Liver (tissue), 9 donors: Measurements from ENCODE around the gene SH3RF3. TPM values are rescaled to one million over a fixed set of nuclear protein-coding genes. Genes with fewer than 3 reads are reported as not detected.

Experiments used
- DNase-seq: peaks from one replicate; pipeline ENCODE4 v3.0.0-alpha.2; 2017; ENCODE audit warnings: low spot score
- H3K27ac ChIP-seq, 2 donors: one replicate each; pipeline ENCODE4 v1.7.0; 2013; ENCODE audit warnings: inconsistent platforms in 2 of 2, low read length in 2 of 2, control low read depth in 1 of 2, low read depth in 1 of 2, mild to moderate bottlenecking in 1 of 2
- H3K27me3 ChIP-seq, 4 donors: one replicate each; pipeline versions ENCODE4 v1.6.1 to v1.7.0; 2013; ENCODE audit warnings: low read length in 3 of 4, inconsistent platforms in 1 of 4, mild to moderate bottlenecking in 1 of 4, moderate library complexity in 1 of 4; ENCODE audit not compliant: control insufficient read depth in 4 of 4, insufficient read depth in 4 of 4
- H3K36me3 ChIP-seq, 4 donors: one replicate each; pipeline versions ENCODE4 v1.6.1 to v1.7.0; 2013; ENCODE audit warnings: low read length in 3 of 4, mild to moderate bottlenecking in 3 of 4, low read depth in 1 of 4, moderate library complexity in 1 of 4; ENCODE audit not compliant: control insufficient read depth in 4 of 4, insufficient read depth in 3 of 4
- H3K4me1 ChIP-seq, 4 donors: one replicate each; pipeline versions ENCODE4 v1.6.1 to v1.7.0; 2013; ENCODE audit warnings: low read length in 3 of 4, mild to moderate bottlenecking in 3 of 4, moderate library complexity in 1 of 4; ENCODE audit not compliant: control insufficient read depth in 4 of 4, insufficient read depth in 4 of 4
- H3K4me3 ChIP-seq, 3 donors: one replicate each; pipeline versions ENCODE4 v1.6.1 to v1.7.0; 2013; ENCODE audit warnings: low read length in 3 of 3, control low read depth in 1 of 3, low read depth in 1 of 3, mild to moderate bottlenecking in 1 of 3
- H3K9ac ChIP-seq, 2 donors: one replicate each; pipeline ENCODE4 v1.7.0; 2013; ENCODE audit warnings: low read length in 2 of 2, mild to moderate bottlenecking in 2 of 2, moderate library complexity in 2 of 2, control low read depth in 1 of 2, low read depth in 1 of 2
- H3K9me3 ChIP-seq, 4 donors: one replicate each; pipeline versions ENCODE4 v1.6.1 to v1.7.0; 2013; ENCODE audit warnings: low read length in 3 of 4; ENCODE audit not compliant: control insufficient read depth in 4 of 4
- ATF3 ChIP-seq: IDR thresholded peaks from 2 replicates; pipeline ENCODE4 v1.6.1; 2016; ENCODE audit warnings: antibody characterized with exemption
- EGR1 ChIP-seq, 2 donors: IDR thresholded peaks; 2 replicates each; pipeline ENCODE4 v1.6.1; 2016 to 2018; ENCODE audit warnings: antibody characterized with exemption in 2 of 2, low read depth in 2 of 2
- FOXA1 ChIP-seq: IDR thresholded peaks from 2 replicates; pipeline ENCODE4 v1.6.1; 2016; ENCODE audit warnings: antibody characterized with exemption
- FOXA2 ChIP-seq: IDR thresholded peaks from 2 replicates; pipeline ENCODE4 v1.6.1; 2016; ENCODE audit warnings: antibody characterized with exemption
- GABPA ChIP-seq, 2 donors: IDR thresholded peaks in 1 of 2; conservative IDR thresholded peaks in 1 of 2; 2 replicates each; pipeline ENCODE4 v1.6.1; 2016; ENCODE audit warnings: antibody characterized with exemption in 2 of 2, mild to moderate bottlenecking in 1 of 2, moderate library complexity in 1 of 2
- HNF4A ChIP-seq, 2 donors: conservative IDR thresholded peaks; 2 replicates each; pipeline ENCODE4 v1.6.1; 2016; ENCODE audit warnings: antibody characterized with exemption in 2 of 2, mild to moderate bottlenecking in 2 of 2
- HNF4G ChIP-seq: IDR thresholded peaks from 2 replicates; pipeline ENCODE4 v1.6.1; 2016; ENCODE audit warnings: antibody characterized with exemption
- JUND ChIP-seq, 2 donors: IDR thresholded peaks; 2 replicates each; pipeline ENCODE4 v1.6.1; 2016; ENCODE audit warnings: antibody characterized with exemption in 2 of 2
- NR2F2 ChIP-seq: IDR thresholded peaks from 2 replicates; pipeline ENCODE4 v1.6.1; 2016; ENCODE audit warnings: antibody characterized with exemption
- RAD21 ChIP-seq, 2 donors: IDR thresholded peaks; 2 replicates each; pipeline ENCODE4 v1.6.1; 2016; ENCODE audit warnings: antibody characterized with exemption in 2 of 2, mild to moderate bottlenecking in 2 of 2
- RXRA ChIP-seq, 2 donors: IDR thresholded peaks; 2 replicates each; pipeline ENCODE4 v1.6.1; 2017 to 2018; ENCODE audit warnings: antibody characterized with exemption in 2 of 2, mild to moderate bottlenecking in 1 of 2
- SP1 ChIP-seq: IDR thresholded peaks from 2 replicates; pipeline ENCODE4 v1.6.1; 2018; ENCODE audit warnings: antibody characterized with exemption, mild to moderate bottlenecking
- TAF1 ChIP-seq: conservative IDR thresholded peaks from 2 replicates; pipeline ENCODE4 v1.6.1; 2016; ENCODE audit warnings: antibody characterized with exemption, mild to moderate bottlenecking
- YY1 ChIP-seq: IDR thresholded peaks from 2 replicates; pipeline ENCODE4 v1.6.1; 2016; ENCODE audit warnings: antibody characterized with exemption, mild to moderate bottlenecking
- ZBTB33 ChIP-seq: IDR thresholded peaks from 2 replicates; pipeline ENCODE4 v1.6.1; 2016; ENCODE audit warnings: antibody characterized with exemption
- WGBS: extraction: QIAGEN DNeasy Blood & Tissue Kit; methylation state at CpG from one replicate; pipeline ENCODE4 v1.1.7; 2013; 5-methylcytosine and 5-hydroxymethylcytosine counted together
- polyA plus RNA-seq, 2 donors: library from polyadenylated mRNA; stranded (reverse) in 1 of 2; unstranded in 1 of 2; fragments of 200-250 nt in 1 of 2; fragments of >200 nt in 1 of 2; fragmentation: Nextera tagmentation in 1 of 2; extraction: Ambion mirVana in 1 of 2; gene quantifications; one replicate each; pipeline versions ENCODE4 v1.2.1 to v1.2.3, GENCODE V29; 2013 to 2015
- total RNA-seq, 2 donors: library from RNA; depleted of rRNA; stranded (reverse); fragments of >200 nt; gene quantifications; one replicate each; pipeline ENCODE4 v1.2.3, GENCODE V29; 2014
- TF ChIP-seq, protein P1 (sequence below): IDR thresholded peaks from 2 replicates; pipeline ENCODE4 v1.6.1; 2016; ENCODE audit warnings: antibody characterized with exemption, mild to moderate bottlenecking
- TF ChIP-seq, protein P2 (sequence below): IDR thresholded peaks from 2 replicates; pipeline ENCODE4 v1.6.1; 2016; ENCODE audit warnings: antibody characterized with exemption
- TF ChIP-seq, protein P3 (sequence below): fragments of 150-350 bp; IDR thresholded peaks from 2 replicates; pipeline ENCODE4 v1.5.1; 2017; ENCODE audit warnings: improper control_type of control experiment, low read depth, low read length; ENCODE audit not compliant: missing input control
- donor health status: healthy.
- donor health status: healthy.
- donor health status: healthy.
- donor health status: healthy.
- donor health status: healthy.

SH3RF3 gene
- total and polyA plus RNA-seq, 4 donors: 0.11 to 1.0 (median 0.54) TPM

DNA sequence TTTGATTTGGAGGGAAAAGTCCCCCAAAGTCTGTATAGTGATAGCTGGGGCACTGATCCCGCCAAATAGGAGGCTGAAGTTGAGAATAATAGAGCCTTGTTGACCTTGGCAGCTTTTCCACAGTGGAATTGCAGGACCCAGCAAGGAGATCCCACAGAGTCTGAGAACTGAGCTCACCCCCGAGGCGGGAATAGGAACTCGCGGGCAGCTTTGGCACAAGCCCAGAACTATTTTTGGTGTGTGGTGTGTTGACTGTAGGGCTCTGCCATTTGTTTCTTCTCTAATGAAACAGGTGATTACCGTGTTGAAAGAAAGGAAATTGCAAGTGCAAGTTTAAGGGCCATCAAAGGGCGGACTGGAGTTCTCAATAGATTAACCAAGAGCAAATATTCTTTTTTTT, 34.0 kb downstream of the SH3RF3 start:
- Histone ChIP-seq H3K27me3 (no peaks in the 10 kb centered on the region), H3K36me3 (no peaks in the 10 kb centered on the region), H3K9me3 (no peaks in the 10 kb centered on the region), H3K27ac (no peak overlapping the region), H3K4me3 (no peak overlapping the region), H3K4me1 (peaks cover 0 to 4% (median 2%) of the 10 kb centered on the region in 4 donors), H3K9ac (no peak overlapping the region)
- no peak for TF ChIP-seq JUND (IDR thresholded peaks at IDR 0.05)
- no peak for TF ChIP-seq RAD21 (IDR thresholded peaks at IDR 0.05)
- TF ChIP-seq ATF3: no peak
- no peak for TF ChIP-seq GABPA (IDR thresholded peaks at IDR 0.05 in 1 of 2, conservative IDR thresholded peaks at IDR 0.05 in 1 of 2)
- TF ChIP-seq, protein P1, sequence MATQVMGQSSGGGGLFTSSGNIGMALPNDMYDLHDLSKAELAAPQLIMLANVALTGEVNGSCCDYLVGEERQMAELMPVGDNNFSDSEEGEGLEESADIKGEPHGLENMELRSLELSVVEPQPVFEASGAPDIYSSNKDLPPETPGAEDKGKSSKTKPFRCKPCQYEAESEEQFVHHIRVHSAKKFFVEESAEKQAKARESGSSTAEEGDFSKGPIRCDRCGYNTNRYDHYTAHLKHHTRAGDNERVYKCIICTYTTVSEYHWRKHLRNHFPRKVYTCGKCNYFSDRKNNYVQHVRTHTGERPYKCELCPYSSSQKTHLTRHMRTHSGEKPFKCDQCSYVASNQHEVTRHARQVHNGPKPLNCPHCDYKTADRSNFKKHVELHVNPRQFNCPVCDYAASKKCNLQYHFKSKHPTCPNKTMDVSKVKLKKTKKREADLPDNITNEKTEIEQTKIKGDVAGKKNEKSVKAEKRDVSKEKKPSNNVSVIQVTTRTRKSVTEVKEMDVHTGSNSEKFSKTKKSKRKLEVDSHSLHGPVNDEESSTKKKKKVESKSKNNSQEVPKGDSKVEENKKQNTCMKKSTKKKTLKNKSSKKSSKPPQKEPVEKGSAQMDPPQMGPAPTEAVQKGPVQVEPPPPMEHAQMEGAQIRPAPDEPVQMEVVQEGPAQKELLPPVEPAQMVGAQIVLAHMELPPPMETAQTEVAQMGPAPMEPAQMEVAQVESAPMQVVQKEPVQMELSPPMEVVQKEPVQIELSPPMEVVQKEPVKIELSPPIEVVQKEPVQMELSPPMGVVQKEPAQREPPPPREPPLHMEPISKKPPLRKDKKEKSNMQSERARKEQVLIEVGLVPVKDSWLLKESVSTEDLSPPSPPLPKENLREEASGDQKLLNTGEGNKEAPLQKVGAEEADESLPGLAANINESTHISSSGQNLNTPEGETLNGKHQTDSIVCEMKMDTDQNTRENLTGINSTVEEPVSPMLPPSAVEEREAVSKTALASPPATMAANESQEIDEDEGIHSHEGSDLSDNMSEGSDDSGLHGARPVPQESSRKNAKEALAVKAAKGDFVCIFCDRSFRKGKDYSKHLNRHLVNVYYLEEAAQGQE: no peak
- TF ChIP-seq EGR1 (IDR thresholded peaks at IDR 0.05; ENCODE audit: low read depth in 2 of 2): no peak
- no peak for TF ChIP-seq SP1
- TF ChIP-seq YY1: no peak
- TF ChIP-seq, protein P2, sequence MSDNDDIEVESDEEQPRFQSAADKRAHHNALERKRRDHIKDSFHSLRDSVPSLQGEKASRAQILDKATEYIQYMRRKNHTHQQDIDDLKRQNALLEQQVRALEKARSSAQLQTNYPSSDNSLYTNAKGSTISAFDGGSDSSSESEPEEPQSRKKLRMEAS: no peak
- no peak for TF ChIP-seq HNF4A (conservative IDR thresholded peaks at IDR 0.05)
- TF ChIP-seq, protein P3, sequence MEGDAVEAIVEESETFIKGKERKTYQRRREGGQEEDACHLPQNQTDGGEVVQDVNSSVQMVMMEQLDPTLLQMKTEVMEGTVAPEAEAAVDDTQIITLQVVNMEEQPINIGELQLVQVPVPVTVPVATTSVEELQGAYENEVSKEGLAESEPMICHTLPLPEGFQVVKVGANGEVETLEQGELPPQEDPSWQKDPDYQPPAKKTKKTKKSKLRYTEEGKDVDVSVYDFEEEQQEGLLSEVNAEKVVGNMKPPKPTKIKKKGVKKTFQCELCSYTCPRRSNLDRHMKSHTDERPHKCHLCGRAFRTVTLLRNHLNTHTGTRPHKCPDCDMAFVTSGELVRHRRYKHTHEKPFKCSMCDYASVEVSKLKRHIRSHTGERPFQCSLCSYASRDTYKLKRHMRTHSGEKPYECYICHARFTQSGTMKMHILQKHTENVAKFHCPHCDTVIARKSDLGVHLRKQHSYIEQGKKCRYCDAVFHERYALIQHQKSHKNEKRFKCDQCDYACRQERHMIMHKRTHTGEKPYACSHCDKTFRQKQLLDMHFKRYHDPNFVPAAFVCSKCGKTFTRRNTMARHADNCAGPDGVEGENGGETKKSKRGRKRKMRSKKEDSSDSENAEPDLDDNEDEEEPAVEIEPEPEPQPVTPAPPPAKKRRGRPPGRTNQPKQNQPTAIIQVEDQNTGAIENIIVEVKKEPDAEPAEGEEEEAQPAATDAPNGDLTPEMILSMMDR: no peak
- no peak for TF ChIP-seq NR2F2
- no peak for TF ChIP-seq HNF4G
- no peak for TF ChIP-seq FOXA1
- no peak for TF ChIP-seq TAF1
- TF ChIP-seq ZBTB33: no peak
- TF ChIP-seq FOXA2: no peak
- TF ChIP-seq RXRA (IDR thresholded peaks at IDR 0.05): no peak
- 70% methylated on average over 7 of the region's 7 CpGs for WGBS
- no peak for DNase-seq
